HepG2 (cell line): ENCODE measurements around the gene SUCLA2. TPM values are rescaled to one million over a fixed set of nuclear protein-coding genes. Genes with fewer than 3 reads are reported as not detected.

Source experiments
- ATAC-seq: fragments of 200-7000 bp; cut with Tn5 transposase; 3 replicates; pipeline ENCODE4 v1.9.1; 2020; ENCODE audit warnings: mild to moderate bottlenecking, moderate library complexity
- BruUV-seq: library from RNA; stranded (reverse); fragments of 400-500 nt; replicated peaks from 2 replicates; lab custom pipeline; 2021; lab: Mats Ljungman, UMichigan
- CTCF ChIA-PET: fragments of 300-600 bp; formaldehyde crosslinking; extraction: SDS; loops from one replicate; lab custom pipeline; 2021; ENCODE audit warnings: low total read pairs, inconsistent platforms, low intra/inter-chr PET ratio; lab: Yijun Ruan, JAX
- POLR2A ChIA-PET: fragments of 350-600 bp; sonication (Branson Sonifier 250); formaldehyde crosslinking; loops from one replicate; lab custom pipeline; 2020; ENCODE audit warnings: antibody characterized with exemption, inconsistent platforms; lab: Yijun Ruan, JAX
- DNase-seq: peaks from one replicate; pipeline ENCODE4 v3.0.0-alpha.2; 2015; ENCODE audit warnings: low spot score
- FAIRE-seq: peaks from 3 replicates; lab custom pipeline; 2011; peaks lifted over from hg19 to GRCh38; lab: Jason Lieb, UNC
- H2AFZ ChIP-seq: one replicate; pipeline ENCODE4 v1.6.1; 2011; ENCODE audit warnings: low read length, inconsistent platforms
- H3K27ac ChIP-seq: fragments of 300-600 bp; 3 replicates; pipeline ENCODE4 v1.8.0; 2011; ENCODE audit warnings: mixed run types, mild to moderate bottlenecking, mixed read lengths, low read length, inconsistent platforms; ENCODE audit not compliant: insufficient read depth; ENCODE audit errors: extremely low read length
- H3K27me3 ChIP-seq, 2 experiments: fragments of 200-600 bp in 1 of 2; 2 replicates in 1 of 2; 3 replicates in 1 of 2; pipeline versions ENCODE4 v1.6.0 to v1.8.0; 2011; ENCODE audit warnings: low read length in 2 of 2, mild to moderate bottlenecking in 2 of 2, moderate library complexity in 2 of 2, inconsistent platforms in 1 of 2; ENCODE audit not compliant: insufficient read depth in 2 of 2, control insufficient read depth in 1 of 2
- H3K36me3 ChIP-seq, 2 experiments: fragments of 200-600 bp in 1 of 2; replicated peaks in 1 of 2; 2 replicates in 1 of 2; 3 replicates in 1 of 2; pipeline versions ENCODE4 v1.5.1 to v1.8.0; 2011; ENCODE audit warnings: low read length in 2 of 2, inconsistent platforms in 1 of 2; ENCODE audit not compliant: insufficient read depth in 2 of 2, control insufficient read depth in 1 of 2
- H3K4me1 ChIP-seq: 2 replicates; pipeline ENCODE4 v1.5.1; 2012; ENCODE audit warnings: low read length, inconsistent platforms; ENCODE audit not compliant: insufficient read depth
- H3K4me2 ChIP-seq: 2 replicates; pipeline ENCODE4 v1.6.0; 2011; ENCODE audit warnings: low read depth, low read length, inconsistent platforms
- H3K4me3 ChIP-seq, 3 experiments: fragments of 200-600 bp in 1 of 3; sonication (generic), shearing (Covaris generic) in 1 of 3; replicated peaks in 1 of 3; 2 replicates each; pipeline ENCODE4 v1.5.1; 2011 to 2016; ENCODE audit warnings: low read length in 3 of 3, inconsistent platforms in 2 of 3, low read depth in 2 of 3, mild to moderate bottlenecking in 2 of 3, control low read depth in 1 of 3, mixed read lengths in 1 of 3; ENCODE audit not compliant: insufficient read depth in 1 of 3
- H3K79me2 ChIP-seq: one replicate; pipeline ENCODE4 v1.6.1; 2011; ENCODE audit warnings: low read length, inconsistent platforms; ENCODE audit not compliant: insufficient read depth
- H3K9ac ChIP-seq: 2 replicates; pipeline ENCODE4 v1.6.0; 2011; ENCODE audit warnings: mild to moderate bottlenecking, low read depth, low read length, inconsistent platforms; ENCODE audit not compliant: insufficient read depth
- H3K9me3 ChIP-seq: 2 replicates; pipeline ENCODE4 v1.5.1; 2012; ENCODE audit warnings: mild to moderate bottlenecking, low read length
- H4K20me1 ChIP-seq: 2 replicates; pipeline ENCODE4 v1.6.0; 2011; ENCODE audit warnings: inconsistent platforms, mild to moderate bottlenecking, low read length, moderate library complexity; ENCODE audit not compliant: insufficient read depth
- E2F2 ChIP-seq: sonication (generic); formaldehyde crosslinking; IDR thresholded peaks from 2 replicates; pipeline ENCODE4 v1.4.0; 2020; ENCODE audit warnings: missing genetic modification reagents, borderline replicate concordance
- ETV5 ChIP-seq: IDR thresholded peaks from 2 replicates; pipeline ENCODE4 v1.6.1; 2018; ENCODE audit warnings: missing biosample characterization, missing genetic modification reagents, inconsistent platforms, borderline replicate concordance
- FOXM1 ChIP-seq: sonication (generic); formaldehyde crosslinking; IDR thresholded peaks from 2 replicates; pipeline ENCODE4 v1.5.0; 2020; ENCODE audit warnings: missing genetic modification reagents
- HMG20A ChIP-seq: IDR thresholded peaks from 2 replicates; pipeline ENCODE4 v1.6.1; 2016; ENCODE audit warnings: borderline replicate concordance
- HNF4A ChIP-seq: sonication (generic); formaldehyde crosslinking; IDR thresholded peaks from 2 replicates; pipeline ENCODE4 v1.4.0; 2020; ENCODE audit warnings: missing genetic modification reagents
- HNF4G ChIP-seq, 2 experiments: sonication (generic) in 1 of 2; formaldehyde crosslinking in 1 of 2; IDR thresholded peaks; 2 replicates each; pipeline versions ENCODE4 v1.4.0 to v1.6.1; 2011 to 2020; ENCODE audit warnings: borderline replicate concordance in 2 of 2, low read depth in 2 of 2, mild to moderate bottlenecking in 2 of 2, low read length in 1 of 2, missing genetic modification reagents in 1 of 2, moderate library complexity in 1 of 2
- MAFF ChIP-seq: IDR thresholded peaks from 2 replicates; pipeline ENCODE4 v1.6.1; 2011; ENCODE audit warnings: low read depth, low read length, improper control_type of control experiment
- MAFK ChIP-seq, 2 experiments: IDR thresholded peaks in 1 of 2; conservative IDR thresholded peaks in 1 of 2; 2 replicates each; pipeline ENCODE4 v1.6.1; 2011; ENCODE audit warnings: improper control_type of control experiment in 2 of 2, low read length in 2 of 2
- MTF1 ChIP-seq: sonication (generic); formaldehyde crosslinking; IDR thresholded peaks from 2 replicates; pipeline ENCODE4 v1.5.0; 2020; ENCODE audit warnings: missing genetic modification reagents
- NR1H2 ChIP-seq: sonication (generic); formaldehyde crosslinking; IDR thresholded peaks from 2 replicates; pipeline ENCODE4 v1.8.1; 2022; ENCODE audit warnings: low read depth, missing genetic modification reagents, borderline replicate concordance
- PAF1 ChIP-seq: IDR thresholded peaks from 2 replicates; pipeline ENCODE4 v1.6.1; 2016; ENCODE audit warnings: missing genetic modification reagents, missing compliant biosample characterization
- SAP130 ChIP-seq: IDR thresholded peaks from 2 replicates; pipeline ENCODE4 v1.6.1; 2016; ENCODE audit warnings: low read depth
- TCF7 ChIP-seq: sonication (generic); IDR thresholded peaks from 2 replicates; pipeline ENCODE4 v1.6.1; 2016; ENCODE audit warnings: antibody characterized with exemption, low read depth
- THAP11 ChIP-seq: IDR thresholded peaks from 2 replicates; pipeline ENCODE4 v1.6.1; 2016; ENCODE audit warnings: missing biosample characterization, missing genetic modification reagents
- YY1 ChIP-seq: IDR thresholded peaks from 2 replicates; pipeline ENCODE4 v1.6.1; 2011; ENCODE audit warnings: low read length, low read depth, moderate library complexity, mild to moderate bottlenecking; ENCODE audit not compliant: insufficient read depth, insufficient replicate concordance
- ZNF343 ChIP-seq: sonication (generic); formaldehyde crosslinking; IDR thresholded peaks from 2 replicates; pipeline ENCODE4 v1.4.0; 2020; ENCODE audit warnings: mild to moderate bottlenecking, missing genetic modification reagents
- ZNF557 ChIP-seq: sonication (generic); formaldehyde crosslinking; IDR thresholded peaks from 2 replicates; pipeline ENCODE4 v1.4.0; 2020; ENCODE audit warnings: missing genetic modification reagents
- ZNF740 ChIP-seq: sonication (generic); formaldehyde crosslinking; IDR thresholded peaks from 2 replicates; pipeline ENCODE4 v1.4.0; 2020; ENCODE audit warnings: missing genetic modification reagents
- WGBS: methylation state at CpG from one replicate; pipeline ENCODE4 v1.1.6; 2017; ENCODE audit warnings: low lambda C conversion rate; 5-methylcytosine and 5-hydroxymethylcytosine counted together
- in situ Hi-C: cut with HindIII; loops from 2 replicates; pipeline ENCODE4 v1.10.0; 2017; ENCODE audit warnings: low pct_unique_long_range_greater_than_20kb; ENCODE audit not compliant: extremely low pct_ligation_motif_present
- intact Hi-C: fragments of 100-400 bp; cut with micrococcal nuclease; formaldehyde crosslinking; loops from one replicate; pipeline ENCODE4 v1.10.0; 2022; ENCODE audit not compliant: unreplicated experiment
- polyA plus RNA-seq, 8 experiments: library from polyadenylated mRNA; depleted of rRNA in 3 of 8; stranded (reverse) in 7 of 8; unstranded in 1 of 8; fragments of >200 nt; fragmentation: Illumina TruSeq in 4 of 8; extraction: Trizol in 4 of 8; gene quantifications; 2 replicates each; pipeline versions ENCODE4 v1.2.1 to v1.2.3, GENCODE V29; 2011 to 2016; ENCODE audit warnings: low read depth in 4 of 8, missing spikeins in 1 of 8, mixed read lengths in 1 of 8; ENCODE audit not compliant: insufficient read depth in 1 of 8
- total RNA-seq, 5 experiments: library from RNA; depleted of rRNA; stranded (reverse); fragments of >200 nt; fragmentation: Illumina TruSeq; extraction: Trizol; gene quantifications; 2 replicates each; pipeline ENCODE4 v1.2.3, GENCODE V29; 2016; ENCODE audit warnings: low read depth in 1 of 5

Gene SUCLA2
- total and polyA plus RNA-seq, 2 of the 13 experiments (the other 11 are each of a cell fraction or from before 2014, with no cell fraction given) = 28.4 to 77.1 TPM

- BruUV-seq = no TSS peak
- DNase-seq (no peak), FAIRE-seq (no peak), ATAC-seq (no peak)
- ChIA-PET POLR2A (interaction anchor here (1.1 kb wide), 1 partner anchor 39 kb away, joined by 5 read pairs; the partner anchor contains the start of gene SUCLA2), CTCF (no interaction called here)
- Histone ChIP-seq H4K20me1 (no peaks in the 10 kb centered on the region), H3K79me2 (peaks cover 17% of the 10 kb centered on the region), H3K4me2 (no peak overlapping the region)
- in situ Hi-C loops = no loop called here
- TF ChIP-seq MAFF (peak; percentile 54), YY1 (no peak), TCF7 (no peak), THAP11 (CRISPR knock-in tag) (no peak), MAFK (conservative IDR thresholded peaks at IDR 0.05 in 1 of 2, IDR thresholded peaks at IDR 0.05 in 1 of 2; ENCODE audit: low read length in 2 of 2) (peak; percentile 67 to 69), HNF4A (CRISPR knock-in tag) (peak; percentile 33; the same call in 1 of the 2 replicates)
- TF ChIP-seq, all 625 proteins: peak for 3
- no peaks in the 10 kb centered on the region for H3K9me3 ChIP-seq
- no peak overlapping the region for H2AFZ ChIP-seq
- no peak overlapping the region for H3K4me3 ChIP-seq
- intact Hi-C loops = loop anchor here (5.0 kb wide), 1 partner anchor 1068 kb away; no protein-coding TSS in a partner anchor
- H3K27me3 ChIP-seq = no peaks in the 10 kb centered on the region; a peak in 1 of 5 replicates
- peaks cover 39% of the 10 kb centered on the region for H3K4me1 ChIP-seq
- no peak overlapping the region for H3K27ac ChIP-seq
- H3K36me3 ChIP-seq = peaks cover 0 to 14% of the 10 kb centered on the region in 2 experiments; a peak in 3 of 5 replicates
- H3K9ac ChIP-seq = no peak overlapping the region
Observed at GRCh38 chr13:48040049-48040448, 39.0 kb upstream of the SUCLA2 start.

- WGBS = 93% methylated on average over 1 of the region's 1 CpG
- ChIA-PET CTCF (interaction anchor here (1.6 kb wide), 1 partner anchor 730 kb away, joined by 6 read pairs; no protein-coding TSS in a partner anchor), POLR2A (interaction anchor here (0.9 to 1.8 kb wide), 5 partner anchors 28 to 494 kb away, joined by 3 to 17 read pairs (median 7); partner anchors contain the start of genes MED4, RCBTB2 and SUCLA2)
- no TSS peak for BruUV-seq
- no peaks in the 10 kb centered on the region; a peak in 1 of 5 replicates for H3K27me3 ChIP-seq
- intact Hi-C loops (loop anchor here (1.0 to 5.0 kb wide), 2 partner anchors 36 to 542 kb away; partner anchors contain the start of gene SUCLA2), in situ Hi-C loops (no loop called here)
- H3K9me3 ChIP-seq = no peaks in the 10 kb centered on the region
- H4K20me1 ChIP-seq = no peaks in the 10 kb centered on the region
- peak overlapping the region; percentile 94 for H3K27ac ChIP-seq
- peak overlapping the region; percentile 86 for H3K4me2 ChIP-seq
- H2AFZ ChIP-seq = no peak overlapping the region
- H3K9ac ChIP-seq = no peak overlapping the region; the same call in 1 of the 2 replicates
- peaks cover 39% of the 10 kb centered on the region for H3K4me1 ChIP-seq
- H3K79me2 ChIP-seq = peaks cover 17% of the 10 kb centered on the region
- H3K4me3 ChIP-seq = peak overlapping the region in 2 of 3 experiments; percentile 70 to 80; a peak in 2 of 6 replicates
- ATAC-seq (no peak), DNase-seq (no peak), FAIRE-seq (no peak)
- peaks cover 0 to 14% of the 10 kb centered on the region in 2 experiments; a peak in 3 of 5 replicates for H3K36me3 ChIP-seq
- TF ChIP-seq PAF1 (CRISPR knock-in tag) = no peak
- no peak for TF ChIP-seq ETV5 (CRISPR knock-in tag)
- no peak for TF ChIP-seq ZNF343 (CRISPR knock-in tag)
- no peak for TF ChIP-seq ZNF740 (CRISPR knock-in tag)
- no peak for TF ChIP-seq SAP130
- TF ChIP-seq ZNF557 (CRISPR knock-in tag) = no peak
- TF ChIP-seq E2F2 (CRISPR knock-in tag) = no peak
- TF ChIP-seq HNF4G (IDR thresholded peaks at IDR 0.05; ENCODE audit: borderline replicate concordance, low read depth, low read length) = no peak
- no peak for TF ChIP-seq HNF4G (CRISPR knock-in tag; IDR thresholded peaks at IDR 0.05; ENCODE audit: borderline replicate concordance, low read depth)
- TF ChIP-seq MTF1 = no peak
- no peak for TF ChIP-seq HMG20A (CRISPR knock-in tag)
- TF ChIP-seq FOXM1 (CRISPR knock-in tag) = no peak
- no peak for TF ChIP-seq NR1H2 (CRISPR knock-in tag)
Observed at GRCh38 chr13:48038761-48039160, 37.7 kb upstream of the SUCLA2 start.
